Fibroblast of skin of right biceps (primary cell): ENCODE measurements around the gene TTLL7.
"Not testable (repeated sequence)": the region's sequence is repeated elsewhere in the genome, so short reads cannot be mapped to it uniquely, and the experiment has no call there.

ENCODE experiments used
- DNase-seq: peaks from one replicate; pipeline ENCODE4 v3.0.0-alpha.2; 2013

Gene TTLL7

DNA sequence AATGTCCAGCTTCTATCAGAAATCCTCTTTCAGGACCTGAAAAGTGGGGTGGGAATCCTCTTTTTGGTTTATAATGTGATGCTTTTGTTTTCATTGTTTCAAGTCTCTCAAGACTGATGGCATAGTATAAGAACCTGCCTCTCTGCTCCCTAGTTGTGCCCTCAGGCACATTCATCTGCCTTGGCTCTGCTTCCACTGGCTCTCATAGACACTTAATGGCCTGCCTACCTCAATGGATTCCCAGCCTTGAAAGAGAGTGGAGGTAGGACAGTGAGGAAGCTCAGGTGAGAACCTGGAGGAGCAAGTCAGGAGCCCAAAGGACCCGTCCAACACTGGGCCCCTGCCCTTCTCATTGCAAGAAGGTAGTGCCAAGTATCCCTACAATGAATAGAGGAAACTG lies 4.8 kb downstream of the TTLL7 start:
- DNase-seq, result no peak

DNA sequence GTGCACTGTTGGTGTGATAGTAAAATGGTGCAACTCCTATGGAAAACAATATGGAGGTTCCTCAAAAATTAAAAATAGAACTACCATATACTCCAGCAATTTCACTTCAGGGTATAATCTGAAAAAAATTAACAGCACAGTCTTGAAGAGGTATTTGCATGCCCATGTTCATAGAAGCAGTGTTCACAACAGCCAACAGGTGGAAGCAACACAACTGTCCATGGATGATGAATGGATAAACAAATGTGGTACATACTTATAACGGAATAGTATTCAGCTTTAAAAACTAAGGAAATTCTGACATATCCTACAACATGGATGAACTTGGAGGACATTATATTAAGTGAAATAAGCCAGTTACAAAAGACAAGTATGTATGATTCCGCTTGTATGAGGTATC lies 8.2 kb downstream of the TTLL7 start:
- no peak for DNase-seq

DNA sequence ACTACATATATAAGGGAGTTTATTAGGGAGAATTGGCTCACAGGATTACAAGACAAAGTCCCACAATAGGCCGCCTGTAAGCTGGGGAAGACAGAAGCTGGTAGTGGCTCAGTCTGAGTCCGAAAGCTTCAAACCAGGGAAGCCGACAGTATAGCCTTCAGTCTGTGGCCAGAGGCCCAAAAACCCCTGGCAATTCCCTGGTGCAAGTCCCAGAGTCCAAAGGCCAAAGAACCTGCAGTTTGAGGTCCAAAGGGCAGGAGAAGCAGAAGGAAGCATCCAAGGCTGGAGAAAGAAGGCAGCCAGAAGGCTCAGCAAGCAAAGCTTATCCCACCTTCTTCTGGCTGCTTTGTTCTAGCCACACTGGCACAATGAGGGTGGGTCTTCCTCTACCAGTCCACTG lies 13.9 kb downstream of the TTLL7 start:
- DNase-seq, result no peak

GRCh38 chr1:83983918-83984317 lies 15.0 kb downstream of the TTLL7 start:
- DNase-seq, result not testable (repeated sequence)

GRCh38 chr1:83978056-83978455 lies 20.9 kb downstream of the TTLL7 start:
- no peak for DNase-seq

DNA sequence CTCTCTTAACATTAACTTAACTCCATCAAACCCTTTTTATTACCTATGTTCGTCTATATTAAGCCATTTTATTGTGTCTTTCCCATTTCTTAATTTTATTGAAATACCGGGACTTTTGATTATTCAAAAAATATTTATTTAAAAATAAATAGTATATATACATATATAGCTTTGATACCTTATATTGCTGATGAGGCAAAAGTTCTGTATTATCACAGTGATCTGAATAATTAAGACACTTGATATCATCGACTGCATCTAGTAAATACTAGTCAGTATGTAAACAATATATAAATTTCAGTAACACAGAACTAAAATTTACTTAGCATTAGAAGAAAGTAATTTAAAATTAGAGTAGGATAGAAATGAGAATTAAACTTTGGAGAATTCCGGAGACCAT lies 22.0 kb downstream of the TTLL7 start:
- no peak for DNase-seq

DNA sequence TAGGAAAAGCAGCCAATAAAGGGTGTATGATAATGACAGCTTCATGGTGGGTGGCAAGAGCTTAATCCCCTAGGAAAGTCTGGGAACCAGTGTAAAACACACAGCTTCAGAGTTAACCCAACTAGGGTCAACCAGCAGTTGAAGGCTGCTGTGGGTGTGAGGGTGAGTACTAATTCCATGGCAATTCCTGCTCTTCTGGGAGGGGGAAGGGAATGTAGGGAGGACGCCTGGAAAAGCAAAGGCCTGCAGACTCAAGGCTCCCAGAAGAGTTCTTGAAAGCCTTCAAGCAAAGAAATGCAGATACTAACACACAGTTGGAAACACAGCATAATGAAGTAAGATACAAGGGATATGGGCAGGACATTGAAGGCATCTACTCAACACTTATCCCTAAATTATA lies 28.1 kb downstream of the TTLL7 start:
- DNase-seq, result no peak

DNA sequence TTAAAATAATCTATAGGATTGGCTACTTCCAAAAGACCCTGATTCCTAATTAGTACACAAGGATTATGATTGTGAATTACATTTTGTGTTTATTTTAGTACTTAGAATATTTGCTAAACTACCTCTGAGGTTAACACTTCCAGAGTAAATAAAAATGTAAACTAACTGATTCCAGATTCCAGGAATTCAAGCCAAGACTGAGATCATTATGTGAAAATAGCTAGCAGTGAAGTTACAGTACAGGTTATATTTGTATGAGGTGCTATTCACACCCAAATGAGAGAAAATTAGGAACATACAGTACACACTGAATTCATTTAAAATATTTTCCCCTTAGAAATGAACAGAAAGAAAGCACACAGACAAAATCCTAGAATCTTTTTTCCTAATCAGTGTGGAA lies 28.8 kb downstream of the TTLL7 start:
- no peak for DNase-seq

DNA sequence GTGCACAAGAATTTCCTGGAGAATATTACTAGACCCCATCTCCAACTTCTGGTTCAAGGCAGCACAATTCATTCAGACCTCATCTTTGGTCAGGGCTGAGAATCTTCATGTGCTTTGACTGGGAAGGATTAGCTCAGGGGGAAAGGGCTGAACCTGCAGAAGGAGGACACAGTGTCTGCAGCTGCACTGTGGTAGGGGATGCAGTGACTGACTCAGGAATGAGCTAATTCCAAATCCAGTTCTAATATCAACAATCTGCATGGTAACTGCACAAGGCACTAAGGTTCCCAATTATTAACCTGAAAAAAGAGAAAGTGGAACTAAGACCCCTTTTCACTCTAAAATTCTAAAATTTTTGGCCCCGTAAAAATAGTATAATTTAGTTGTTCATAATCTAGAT lies 31.6 kb downstream of the TTLL7 start:
- no peak for DNase-seq

DNA sequence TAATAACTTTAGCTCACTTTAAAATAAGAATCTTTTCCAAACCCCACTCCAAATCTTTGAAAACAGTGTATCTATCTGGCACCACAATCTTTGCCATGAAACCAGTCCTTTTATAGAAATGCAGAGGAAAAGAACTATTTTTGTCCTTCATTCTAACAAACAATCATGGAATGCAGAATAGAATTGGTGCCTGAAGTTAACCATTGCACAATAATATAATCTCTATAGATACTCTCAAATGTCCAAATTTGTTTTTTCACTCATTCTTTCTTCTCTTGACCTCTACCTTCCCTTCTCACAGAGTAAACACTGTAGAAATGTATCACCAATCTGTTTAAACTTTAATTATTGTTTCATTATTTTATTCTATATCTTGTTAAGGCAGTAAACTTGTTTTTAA lies 34.8 kb downstream of the TTLL7 start:
- DNase-seq, result no peak

GRCh38 chr1:83961571-83962295 lies 37.2 kb downstream of the TTLL7 start:
- DNase-seq, result no peak

- DNase-seq, result no peak
Measured at GRCh38 chr1:83960669-83961277, 38.2 kb downstream of the TTLL7 start.

- peak; percentile 76 for DNase-seq
Measured at GRCh38 chr1:83959824-83960498, 39.0 kb downstream of the TTLL7 start.

DNA sequence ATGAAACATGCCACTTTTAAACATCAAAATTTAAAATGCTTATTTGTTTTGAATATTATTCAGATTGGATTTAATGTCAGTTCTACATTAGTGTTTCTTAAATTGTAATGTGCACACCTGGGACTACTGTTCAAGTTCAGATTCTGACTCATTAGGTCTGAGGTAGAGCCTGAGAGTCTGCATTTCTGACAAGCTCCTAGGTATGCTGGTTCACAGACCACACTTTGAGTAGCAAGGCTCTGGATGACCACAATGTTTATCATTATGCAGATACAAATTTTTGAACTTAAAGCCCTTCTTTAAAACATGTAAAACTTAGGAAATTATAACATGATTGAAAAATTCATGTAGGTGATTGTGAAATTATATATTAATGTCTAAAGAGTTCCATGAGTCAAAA lies 40.2 kb downstream of the TTLL7 start:
- DNase-seq, result no peak

DNA sequence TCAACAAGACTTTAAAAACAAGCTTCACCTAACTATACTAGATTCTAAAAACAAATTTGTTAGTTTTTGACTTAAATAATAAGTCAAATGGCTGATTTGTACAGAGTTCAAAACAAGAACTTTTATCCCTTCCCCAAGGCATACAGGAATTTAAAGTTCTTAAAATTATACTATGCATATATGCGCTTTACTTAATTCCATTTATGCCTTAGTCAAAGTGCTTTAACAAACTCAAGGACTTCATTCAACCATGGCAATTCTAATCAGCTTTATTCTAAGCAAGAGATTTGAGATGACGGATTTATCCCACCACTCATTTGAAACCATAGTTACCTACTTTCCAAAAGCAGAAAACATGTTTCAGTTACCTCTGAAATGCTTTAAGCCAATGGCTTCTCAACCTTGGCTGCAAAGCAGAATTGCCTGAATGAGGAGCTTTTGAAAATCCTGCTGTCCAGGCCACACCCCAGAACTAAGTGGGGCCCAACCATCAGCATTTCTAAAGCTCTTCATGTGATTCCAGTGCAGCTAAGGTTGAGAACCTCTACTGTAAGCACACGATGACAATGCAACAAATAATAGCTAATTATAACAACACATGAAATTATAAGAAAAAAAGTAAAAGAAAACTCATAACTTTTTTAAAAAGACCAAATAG lies 44.6 kb downstream of the TTLL7 start:
- DNase-seq, result no peak

DNA sequence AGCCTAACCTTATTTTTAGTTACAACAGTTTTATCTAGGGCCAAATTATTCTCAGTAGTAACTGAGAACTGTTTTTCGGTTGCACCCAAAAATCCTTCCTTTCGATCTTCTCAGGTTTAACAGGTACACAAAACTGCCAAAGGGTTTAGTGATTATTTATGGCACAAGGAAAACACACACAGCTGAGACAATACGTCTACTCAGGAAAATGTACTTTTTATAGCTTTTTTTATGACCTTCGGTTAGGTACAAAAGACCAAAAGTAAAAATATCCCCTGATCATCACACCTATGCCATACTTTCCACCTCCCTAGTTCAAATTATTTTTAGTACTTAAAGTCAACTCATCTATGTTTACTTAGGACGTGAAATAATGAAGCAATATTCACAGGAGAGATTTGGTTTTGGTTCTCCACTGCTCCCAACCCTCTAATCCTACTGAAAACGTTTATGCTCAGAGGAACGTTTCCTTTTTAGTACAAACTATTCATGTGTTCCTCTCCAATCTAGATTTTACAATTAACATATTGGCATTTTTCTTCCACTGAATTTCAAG lies 48.7 kb downstream of the TTLL7 start:
- no peak for DNase-seq

- peak; percentile 37 for DNase-seq
Measured at GRCh38 chr1:83942914-83943313, 56.0 kb downstream of the TTLL7 start.

DNA sequence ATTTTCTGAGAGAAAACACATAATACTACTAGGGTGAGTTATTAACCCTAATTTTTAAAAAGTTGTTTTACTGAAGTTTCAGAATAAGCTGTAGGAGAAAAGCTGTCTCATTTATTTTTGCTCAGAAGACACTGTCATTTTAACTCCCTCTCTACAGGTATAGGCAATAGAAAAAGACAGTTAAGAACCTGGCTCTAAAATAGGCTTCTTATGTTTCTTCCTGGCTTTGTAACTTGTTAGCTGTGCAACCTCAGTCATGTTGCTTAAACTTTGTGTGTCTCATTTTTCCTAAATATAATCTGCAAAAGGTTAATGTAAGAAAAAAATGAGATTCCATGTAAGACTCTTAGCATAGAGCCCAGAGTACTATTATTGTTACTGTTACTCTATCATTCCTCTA lies 64.4 kb downstream of the TTLL7 start:
- no peak for DNase-seq

DNA sequence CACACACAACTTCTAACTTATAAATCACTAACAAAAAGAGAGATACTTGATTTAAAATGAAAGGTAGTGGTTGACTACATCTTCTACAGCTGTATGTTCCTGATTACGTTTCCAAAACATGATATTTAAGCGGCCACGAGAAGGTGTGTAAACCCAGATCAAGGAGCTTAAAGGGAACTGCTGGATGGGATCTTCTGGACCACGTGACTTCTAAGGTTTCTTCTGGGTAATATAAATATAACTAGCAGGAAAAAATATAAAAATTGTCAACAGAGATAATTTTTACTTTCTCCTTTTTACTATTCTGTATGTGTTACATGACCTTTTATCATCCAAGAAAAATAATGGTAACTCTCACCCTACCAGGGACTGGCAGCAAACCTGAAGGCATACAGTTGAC lies 66.2 kb downstream of the TTLL7 start:
- no peak for DNase-seq

DNA sequence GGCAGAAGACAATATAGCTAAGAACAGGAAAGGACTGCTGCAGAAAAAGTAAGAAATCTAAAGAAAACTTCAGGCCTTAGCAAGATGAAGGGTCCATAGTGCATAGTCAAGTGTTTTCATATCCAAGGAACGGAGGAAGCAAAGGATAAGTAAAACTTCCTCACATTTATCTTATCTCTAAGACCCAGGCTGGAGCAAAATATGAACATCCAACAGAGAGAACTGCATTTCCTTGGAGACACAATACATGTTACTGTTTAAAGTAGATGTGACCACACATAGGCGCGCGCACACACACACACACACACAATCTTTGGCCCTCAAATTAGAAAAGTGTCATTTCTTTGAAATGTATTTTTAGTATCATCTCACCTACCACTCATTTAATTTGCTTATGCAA lies 66.7 kb downstream of the TTLL7 start:
- DNase-seq, result no peak

DNA sequence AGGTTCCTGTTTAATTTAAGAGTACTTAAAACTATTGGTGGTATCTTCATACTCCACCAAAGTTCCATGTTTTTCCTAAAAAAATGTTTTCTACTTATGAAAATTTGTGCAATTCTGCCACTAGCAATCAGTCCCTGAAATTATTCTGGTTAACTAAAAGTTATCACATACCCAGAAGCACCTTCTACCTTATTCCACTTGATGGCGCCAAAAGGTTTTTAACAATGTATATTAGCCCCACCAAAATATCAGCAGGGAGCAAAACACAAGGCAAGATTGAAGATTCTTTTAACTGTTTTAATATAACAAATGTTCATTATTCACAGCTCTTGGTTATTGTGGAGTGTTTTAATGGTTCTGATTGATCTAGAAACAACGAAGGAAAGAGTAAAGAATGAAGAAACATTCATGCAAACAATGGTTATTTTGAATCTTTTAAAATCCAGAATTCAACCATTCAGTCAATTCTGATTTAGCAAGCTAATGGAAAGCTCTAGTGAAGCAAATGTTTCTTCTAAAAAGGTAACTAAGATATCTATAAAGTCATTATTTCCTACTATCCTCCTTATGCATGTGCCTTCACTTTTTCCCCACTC lies 67.2 kb downstream of the TTLL7 start:
- DNase-seq, result peak; percentile 54

DNA sequence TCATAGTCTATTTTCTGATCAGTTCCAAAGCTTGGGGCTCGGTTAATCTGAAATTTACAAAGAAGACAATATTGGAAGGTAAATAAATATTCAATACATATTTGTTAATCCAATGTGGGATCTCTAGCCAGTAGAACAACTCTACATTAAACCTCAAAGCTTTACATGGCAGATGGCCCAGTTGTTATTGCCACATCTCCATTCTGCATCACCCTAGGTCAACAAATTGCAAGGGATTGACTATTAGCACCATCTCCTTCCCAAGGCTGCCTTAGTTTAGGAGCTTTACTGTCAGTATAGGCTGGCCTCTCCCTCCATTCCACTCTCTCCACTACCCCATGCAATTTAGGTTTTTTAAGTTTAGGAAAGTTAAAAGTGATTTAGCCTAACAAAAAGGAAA lies 69.7 kb downstream of the TTLL7 start:
- peak; percentile 38 for DNase-seq

DNA sequence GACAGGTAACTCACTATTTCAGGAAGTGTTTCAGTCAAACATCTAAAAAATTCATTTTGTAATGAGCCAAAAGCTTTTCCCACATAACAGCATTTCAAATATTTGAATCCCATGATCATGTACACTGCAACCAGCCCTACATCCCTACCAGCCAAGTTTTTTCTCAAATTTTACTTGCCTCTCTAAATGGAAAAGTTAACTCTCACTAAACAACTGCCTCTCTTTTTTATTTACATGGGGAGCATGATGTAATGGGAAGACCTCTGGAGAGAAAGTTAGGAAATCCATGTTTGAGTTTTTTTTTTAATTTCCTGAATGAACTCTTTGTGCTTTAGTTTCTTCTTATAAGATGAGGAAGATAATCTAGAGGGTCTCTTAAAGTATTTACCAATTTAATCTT lies 70.5 kb downstream of the TTLL7 start:
- DNase-seq, result no peak
